Measurements from ENCODE around the gene APBB2. TPM values are rescaled to one million over a fixed set of nuclear protein-coding genes. Genes with fewer than 3 reads are reported as not detected.
A peak's percentile ranks its signal among the peaks of the same experiment; 100 is the strongest.

The APBB2 gene
- polyA plus RNA-seq, 3 donors: 0.15 to 0.33 TPM; not detected in 1

- no peak for DNase-seq
- Histone ChIP-seq H3K9ac (ENCODE audit: insufficient read depth, low read length, poor library complexity, severe bottlenecking) (no peak overlapping the region), H3K9me3 (replicated peaks in 1 of 2; ENCODE audit: control insufficient read depth in 1 of 2, insufficient read depth in 1 of 2, low read length in 2 of 2) (no peaks in the 10 kb centered on the region), H3K27me3 (ENCODE audit: control insufficient read depth in 2 of 2, insufficient read depth in 2 of 2, low read length in 2 of 2) (no peaks in the 10 kb centered on the region), H3K4me3 (replicated peaks in 1 of 3; ENCODE audit: low read depth in 2 of 3, low read length in 3 of 3) (no peak overlapping the region), H3K36me3 (replicated peaks in 1 of 2; ENCODE audit: control insufficient read depth in 1 of 2, insufficient read depth in 2 of 2, low read length in 2 of 2) (no peaks in the 10 kb centered on the region), H3K79me2 (ENCODE audit: insufficient read depth, low read length) (no peaks in the 10 kb centered on the region), H4K20me1 (ENCODE audit: insufficient read depth, low read length) (no peaks in the 10 kb centered on the region), H3K4me1 (ENCODE audit: control insufficient read depth in 1 of 2, insufficient read depth in 2 of 2, low read length in 2 of 2) (peaks cover 30 to 36% of the 10 kb centered on the region in 2 donors), H3K27ac (ENCODE audit: low read depth in 1 of 2, low read length in 2 of 2) (no peak overlapping the region), H3K4me2 (replicated peaks; ENCODE audit: extremely low read depth, low read length, poor library complexity, severe bottlenecking) (no peak overlapping the region), H2AFZ (ENCODE audit: insufficient read depth, low read depth, low read length, poor library complexity, severe bottlenecking) (no peak overlapping the region)
- Mint-ChIP-seq H3K27me3 (ENCODE audit: low read depth in 3 of 3) (peaks cover 0 to 4% (median 0%) of the 10 kb centered on the region in 3 donors), H3K4me3 (no peak overlapping the region), H3K9me3 (peaks cover 0 to 2% (median 0%) of the 10 kb centered on the region in 7 donors), H3K27ac (peak overlapping the region in 1 of 7 donors; percentile 92), H3K36me3 (no peaks in the 10 kb centered on the region), H3K4me1 (peaks cover 37% of the 10 kb centered on the region)
- WGBS (ENCODE audit: insufficient coverage): 88% methylated on average over 1 of the region's 5 CpGs
- intact Hi-C loops (cut with micrococcal nuclease): no loop called here
- no peak for TF ChIP-seq CTCF (IDR thresholded peaks at IDR 0.05)
Measured at GRCh38 chr4:40951026-40951425, 263.3 kb downstream of the APBB2 start.

- Mint-ChIP-seq H3K4me1 (peaks cover 31% of the 10 kb centered on the region), H3K9me3 (peaks cover 0 to 2% (median 0%) of the 10 kb centered on the region in 7 donors), H3K4me3 (no peak overlapping the region), H3K27ac (no peak overlapping the region), H3K36me3 (no peaks in the 10 kb centered on the region), H3K27me3 (ENCODE audit: low read depth in 3 of 3) (peaks cover 0 to 2% (median 0%) of the 10 kb centered on the region in 3 donors)
- no peaks in the 10 kb centered on the region for H3K27me3 ChIP-seq (ENCODE audit: control insufficient read depth in 2 of 2, insufficient read depth in 2 of 2, low read length in 2 of 2)
- intact Hi-C loops (cut with micrococcal nuclease): no loop called here
- H2AFZ ChIP-seq (ENCODE audit: insufficient read depth, low read depth, low read length, poor library complexity, severe bottlenecking): no peak overlapping the region
- DNase-seq: no peak
- no peak overlapping the region for H3K4me2 ChIP-seq (replicated peaks; ENCODE audit: extremely low read depth, low read length, poor library complexity, severe bottlenecking)
- over 99% methylated on average over 15 of the region's 23 CpGs for WGBS (ENCODE audit: insufficient coverage)
- H3K36me3 ChIP-seq (replicated peaks in 1 of 2; ENCODE audit: control insufficient read depth in 1 of 2, insufficient read depth in 2 of 2, low read length in 2 of 2): no peaks in the 10 kb centered on the region
- H3K27ac ChIP-seq (ENCODE audit: low read depth in 1 of 2, low read length in 2 of 2): no peak overlapping the region
- H3K9me3 ChIP-seq (replicated peaks in 1 of 2; ENCODE audit: control insufficient read depth in 1 of 2, insufficient read depth in 1 of 2, low read length in 2 of 2): no peaks in the 10 kb centered on the region
- peaks cover 27 to 32% of the 10 kb centered on the region in 2 donors for H3K4me1 ChIP-seq (ENCODE audit: control insufficient read depth in 1 of 2, insufficient read depth in 2 of 2, low read length in 2 of 2)
- H3K79me2 ChIP-seq (ENCODE audit: insufficient read depth, low read length): no peaks in the 10 kb centered on the region
- H3K9ac ChIP-seq (ENCODE audit: insufficient read depth, low read length, poor library complexity, severe bottlenecking): no peak overlapping the region
- H4K20me1 ChIP-seq (ENCODE audit: insufficient read depth, low read length): no peaks in the 10 kb centered on the region
- no peak for TF ChIP-seq CTCF (IDR thresholded peaks at IDR 0.05)
- no peak overlapping the region for H3K4me3 ChIP-seq (replicated peaks in 1 of 3; ENCODE audit: low read depth in 2 of 3, low read length in 3 of 3)
Measured at GRCh38 chr4:40949358-40950100, 264.8 kb downstream of the APBB2 start.
